Measurements from ENCODE around the gene HEBP2.
A peak's percentile ranks its signal among the peaks of the same experiment; 100 is the strongest.
"Not testable (repeated sequence)": the region's sequence is repeated elsewhere in the genome, so short reads cannot be mapped to it uniquely, and the experiment has no call there.

The HEBP2 gene

GRCh38 chr6:138421608-138422007 is 17.6 kb downstream of the HEBP2 start:
- H3K4me3 ChIP-seq (ENCODE audit: control insufficient read depth, low read depth, low read length), result no peak overlapping the region
- no peak for DNase-seq (ENCODE audit: low read depth)
- TF ChIP-seq, protein P1, sequence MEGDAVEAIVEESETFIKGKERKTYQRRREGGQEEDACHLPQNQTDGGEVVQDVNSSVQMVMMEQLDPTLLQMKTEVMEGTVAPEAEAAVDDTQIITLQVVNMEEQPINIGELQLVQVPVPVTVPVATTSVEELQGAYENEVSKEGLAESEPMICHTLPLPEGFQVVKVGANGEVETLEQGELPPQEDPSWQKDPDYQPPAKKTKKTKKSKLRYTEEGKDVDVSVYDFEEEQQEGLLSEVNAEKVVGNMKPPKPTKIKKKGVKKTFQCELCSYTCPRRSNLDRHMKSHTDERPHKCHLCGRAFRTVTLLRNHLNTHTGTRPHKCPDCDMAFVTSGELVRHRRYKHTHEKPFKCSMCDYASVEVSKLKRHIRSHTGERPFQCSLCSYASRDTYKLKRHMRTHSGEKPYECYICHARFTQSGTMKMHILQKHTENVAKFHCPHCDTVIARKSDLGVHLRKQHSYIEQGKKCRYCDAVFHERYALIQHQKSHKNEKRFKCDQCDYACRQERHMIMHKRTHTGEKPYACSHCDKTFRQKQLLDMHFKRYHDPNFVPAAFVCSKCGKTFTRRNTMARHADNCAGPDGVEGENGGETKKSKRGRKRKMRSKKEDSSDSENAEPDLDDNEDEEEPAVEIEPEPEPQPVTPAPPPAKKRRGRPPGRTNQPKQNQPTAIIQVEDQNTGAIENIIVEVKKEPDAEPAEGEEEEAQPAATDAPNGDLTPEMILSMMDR (conservative IDR thresholded peaks at IDR 0.05; ENCODE audit: control insufficient read depth, insufficient read depth, low read depth, low read length), result no peak

DNA sequence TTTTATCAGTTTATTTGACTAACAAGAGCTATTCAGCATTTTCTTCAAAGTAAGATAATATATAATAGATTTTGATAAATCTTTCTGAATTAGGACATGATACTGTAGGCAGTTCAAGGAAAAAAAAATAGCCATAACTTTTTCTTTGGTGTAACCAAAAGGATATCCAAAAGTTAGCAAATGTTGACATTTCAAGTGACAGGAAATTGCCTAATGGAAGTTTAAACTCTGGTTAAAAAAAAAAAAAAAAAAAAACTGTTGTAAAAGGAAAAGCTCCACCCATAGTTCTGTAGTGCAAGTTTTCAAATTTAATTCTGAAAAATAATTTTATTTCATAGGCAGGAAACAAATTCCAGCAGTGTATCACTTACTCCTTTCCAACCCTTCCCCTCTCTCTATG is 18.8 kb downstream of the HEBP2 start:
- DNase-seq (ENCODE audit: low read depth), result no peak
- TF ChIP-seq, protein P1 (conservative IDR thresholded peaks at IDR 0.05; ENCODE audit: control insufficient read depth, insufficient read depth, low read depth, low read length), result no peak
- no peak overlapping the region for H3K4me3 ChIP-seq (ENCODE audit: control insufficient read depth, low read depth, low read length)

- DNase-seq (ENCODE audit: low read depth), result no peak
- TF ChIP-seq, protein P1 (conservative IDR thresholded peaks at IDR 0.05; ENCODE audit: control insufficient read depth, insufficient read depth, low read depth, low read length), result no peak
- H3K4me3 ChIP-seq (ENCODE audit: control insufficient read depth, low read depth, low read length), result no peak overlapping the region
These were observed 20.2 kb downstream of the HEBP2 start for GRCh38 chr6:138424004-138424904.

GRCh38 chr6:138425256-138425655 is 21.2 kb downstream of the HEBP2 start:
- not testable (repeated sequence) for H3K4me3 ChIP-seq (ENCODE audit: control insufficient read depth, low read depth, low read length); DNase-seq (ENCODE audit: low read depth)

GRCh38 chr6:138426500-138427123 is 22.6 kb downstream of the HEBP2 start:
- H3K4me3 ChIP-seq (ENCODE audit: control insufficient read depth, low read depth, low read length), result no peak overlapping the region
- TF ChIP-seq, protein P1 (conservative IDR thresholded peaks at IDR 0.05; ENCODE audit: control insufficient read depth, insufficient read depth, low read depth, low read length), result no peak
- DNase-seq (ENCODE audit: low read depth), result no peak

- TF ChIP-seq, protein P1 (conservative IDR thresholded peaks at IDR 0.05; ENCODE audit: control insufficient read depth, insufficient read depth, low read depth, low read length), result no peak
- no peak overlapping the region for H3K4me3 ChIP-seq (ENCODE audit: control insufficient read depth, low read depth, low read length)
- no peak for DNase-seq (ENCODE audit: low read depth)
These were observed 23.7 kb downstream of the HEBP2 start for GRCh38 chr6:138427701-138428100.

DNA sequence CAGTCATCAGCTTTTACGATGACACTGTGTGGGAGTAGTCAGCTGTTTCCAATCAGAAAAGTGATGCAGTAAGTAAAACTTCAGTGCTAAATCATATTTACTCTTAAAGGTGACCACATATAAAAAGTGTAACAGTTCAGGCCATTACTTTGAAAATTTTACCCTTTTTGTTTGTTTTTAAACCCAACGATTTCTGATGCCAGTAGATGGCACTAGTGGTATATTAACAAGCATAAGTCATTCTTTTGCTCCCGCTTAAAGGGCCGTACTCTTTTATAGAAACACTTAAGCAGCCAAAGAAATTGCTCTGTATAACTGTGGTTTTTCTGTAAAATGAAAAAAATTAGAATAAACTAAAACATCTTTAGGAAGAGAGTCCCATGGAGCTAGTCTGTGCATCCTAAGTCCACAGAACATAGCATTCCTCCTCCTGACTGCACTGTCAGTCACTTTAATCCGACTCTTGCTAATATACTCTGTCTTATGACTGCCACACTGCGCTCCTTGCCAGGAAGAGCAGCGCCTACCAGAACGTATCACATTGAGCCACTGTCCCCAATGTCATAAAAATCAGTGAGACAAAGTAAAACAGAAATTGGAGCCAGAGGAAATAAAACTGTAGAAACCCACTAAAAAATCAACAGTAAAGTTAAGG is 25.0 kb downstream of the HEBP2 start:
- DNase-seq (ENCODE audit: low read depth), result peak; percentile 72
- H3K4me3 ChIP-seq (ENCODE audit: control insufficient read depth, low read depth, low read length), result no peak overlapping the region
- TF ChIP-seq, protein P1 (conservative IDR thresholded peaks at IDR 0.05; ENCODE audit: control insufficient read depth, insufficient read depth, low read depth, low read length), result peak; percentile 66
